Measurements from ENCODE around the gene MISP3.

Gene MISP3

DNA sequence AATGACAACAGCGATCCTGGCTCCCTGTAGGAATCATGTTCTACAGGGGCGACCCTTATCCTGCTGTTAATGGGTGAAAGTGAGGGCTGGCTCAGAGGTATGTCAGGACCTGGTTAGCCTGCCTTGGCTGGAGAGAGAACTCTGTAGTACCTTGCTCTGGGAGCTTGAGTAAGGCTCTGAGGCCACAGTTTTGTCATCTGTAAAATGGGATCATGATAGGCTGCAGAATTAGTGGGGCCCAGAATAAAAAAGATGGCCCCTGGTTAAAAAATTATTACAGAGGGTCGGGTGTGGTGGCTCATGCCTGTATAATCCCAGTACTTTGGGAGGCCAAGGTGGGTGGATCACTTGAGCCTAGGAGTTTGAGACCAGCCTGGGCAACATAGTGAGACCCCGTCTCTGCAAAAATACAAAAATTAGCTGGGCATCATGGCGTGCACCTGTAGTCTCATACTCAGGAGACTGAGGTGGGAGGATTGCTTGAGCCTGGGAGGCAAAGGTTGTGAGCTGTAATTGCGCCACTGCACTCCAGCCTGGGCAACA is 28.5 kb downstream of the MISP3 start:
- no peak for DNase-seq (ENCODE audit: low read depth in 4 of 4, low spot score in 1 of 4)

DNA sequence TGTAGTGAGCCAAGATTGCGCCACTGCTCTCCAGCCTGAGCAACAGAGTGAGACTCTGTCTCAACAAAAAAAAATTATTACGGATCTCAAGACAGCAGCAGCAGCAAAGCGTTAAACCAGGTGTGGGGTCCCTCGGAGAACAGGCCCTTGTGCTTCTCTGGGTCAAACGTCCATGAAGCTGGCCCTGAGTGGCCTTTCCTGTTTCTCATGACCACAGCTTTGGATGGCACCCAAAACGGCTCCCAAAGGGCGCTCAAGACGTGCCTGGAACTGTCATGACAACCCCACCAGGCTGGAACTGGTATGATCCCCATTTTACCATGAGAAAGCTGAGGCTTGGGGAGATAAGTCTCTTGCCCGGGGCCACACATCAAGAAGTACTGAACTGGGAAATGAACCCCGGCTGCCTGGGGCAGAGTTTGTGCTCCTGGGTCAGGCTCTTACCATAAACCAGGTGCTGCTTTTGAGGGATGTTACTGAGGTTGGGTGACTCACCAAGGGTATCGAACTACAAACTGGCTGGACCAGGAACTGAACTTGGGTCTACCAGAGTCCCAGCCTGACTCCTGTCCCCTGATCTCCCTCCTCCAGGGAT is 29.6 kb downstream of the MISP3 start:
- no peak for DNase-seq (ENCODE audit: low read depth in 4 of 4, low spot score in 1 of 4)

DNA sequence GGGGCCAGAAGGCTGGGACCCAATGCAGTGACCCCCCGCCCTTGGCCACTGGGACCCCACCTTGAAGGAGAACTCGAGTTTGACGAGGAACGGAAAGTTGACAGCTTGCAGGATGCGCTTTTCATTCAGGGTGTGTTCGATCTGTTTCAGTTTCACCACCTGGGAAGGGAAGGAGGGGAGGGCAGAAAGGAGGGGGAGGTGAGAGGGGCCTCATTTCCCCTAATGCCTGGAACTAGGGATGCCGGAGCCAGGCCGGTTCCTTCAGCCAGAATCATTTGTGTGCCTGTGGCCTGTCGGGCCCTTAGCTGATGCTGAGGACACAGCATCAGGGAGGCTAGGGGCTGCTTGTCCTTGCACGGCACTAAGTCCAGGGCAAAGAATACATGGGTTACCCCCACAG is 30.2 kb downstream of the MISP3 start:
- no peak for DNase-seq (ENCODE audit: low read depth in 4 of 4, low spot score in 1 of 4)

DNA sequence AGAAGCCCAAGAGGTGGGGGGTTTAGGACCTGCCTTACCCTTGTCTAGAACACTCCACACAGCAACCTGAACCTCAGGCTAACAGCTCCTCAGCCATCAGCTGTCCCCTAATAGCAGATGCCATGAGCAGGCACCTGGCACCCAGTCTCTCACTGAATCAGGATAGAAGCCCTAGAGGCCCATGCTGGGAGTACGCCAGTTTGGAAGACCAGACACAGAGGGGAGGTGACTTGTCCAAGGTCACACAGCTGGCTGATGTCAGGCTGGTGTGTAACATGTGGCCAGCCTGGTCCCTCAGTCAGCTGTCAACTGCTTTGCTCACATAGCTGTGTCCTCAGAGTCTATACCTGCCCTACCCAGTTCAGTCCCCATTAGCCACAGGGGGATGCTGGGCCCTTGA is 30.7 kb downstream of the MISP3 start:
- no peak for DNase-seq (ENCODE audit: low read depth in 4 of 4, low spot score in 1 of 4)

DNA sequence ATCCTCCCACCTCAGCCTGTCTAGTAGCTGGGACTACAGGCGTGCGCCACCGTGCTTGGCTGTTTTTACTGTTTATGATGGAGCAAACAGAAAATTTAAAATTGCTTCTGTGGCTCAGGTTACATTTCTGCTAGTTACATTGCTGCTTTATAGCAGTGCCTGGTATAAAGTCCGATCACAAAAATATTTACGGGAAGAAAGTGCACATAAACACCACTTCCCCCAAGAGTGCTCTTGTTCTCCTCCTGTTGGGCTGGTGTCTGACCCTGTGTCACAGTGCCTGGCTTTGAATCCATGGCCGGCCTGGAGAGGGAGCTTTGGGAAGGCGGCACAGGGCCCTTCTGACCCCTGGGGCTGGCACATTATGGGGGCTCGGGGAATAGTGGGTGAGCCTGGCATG is 33.1 kb downstream of the MISP3 start:
- no peak for DNase-seq (ENCODE audit: low read depth in 4 of 4, low spot score in 1 of 4)

DNA sequence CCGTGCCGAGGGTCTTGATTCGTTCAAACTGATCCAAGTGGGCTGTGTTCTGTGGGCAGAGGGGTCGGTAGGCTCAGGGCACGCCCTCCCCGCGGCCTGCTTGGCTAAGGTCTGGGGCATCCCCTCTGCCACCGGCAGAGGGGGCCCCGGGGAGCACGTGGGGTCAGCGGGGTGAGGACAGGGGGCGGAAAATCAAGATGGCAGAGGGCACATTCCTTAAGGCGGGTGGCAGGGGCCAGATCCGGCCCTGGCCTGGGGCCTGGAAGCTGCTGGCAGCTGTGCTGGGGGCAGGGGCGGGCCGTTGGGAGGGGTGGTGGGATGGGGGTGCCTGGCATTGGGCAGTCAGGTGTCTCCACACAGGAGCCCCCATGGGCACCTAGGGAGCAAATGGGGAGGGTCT is 34.3 kb downstream of the MISP3 start:
- no peak for DNase-seq (ENCODE audit: low read depth in 4 of 4, low spot score in 1 of 4)

DNA sequence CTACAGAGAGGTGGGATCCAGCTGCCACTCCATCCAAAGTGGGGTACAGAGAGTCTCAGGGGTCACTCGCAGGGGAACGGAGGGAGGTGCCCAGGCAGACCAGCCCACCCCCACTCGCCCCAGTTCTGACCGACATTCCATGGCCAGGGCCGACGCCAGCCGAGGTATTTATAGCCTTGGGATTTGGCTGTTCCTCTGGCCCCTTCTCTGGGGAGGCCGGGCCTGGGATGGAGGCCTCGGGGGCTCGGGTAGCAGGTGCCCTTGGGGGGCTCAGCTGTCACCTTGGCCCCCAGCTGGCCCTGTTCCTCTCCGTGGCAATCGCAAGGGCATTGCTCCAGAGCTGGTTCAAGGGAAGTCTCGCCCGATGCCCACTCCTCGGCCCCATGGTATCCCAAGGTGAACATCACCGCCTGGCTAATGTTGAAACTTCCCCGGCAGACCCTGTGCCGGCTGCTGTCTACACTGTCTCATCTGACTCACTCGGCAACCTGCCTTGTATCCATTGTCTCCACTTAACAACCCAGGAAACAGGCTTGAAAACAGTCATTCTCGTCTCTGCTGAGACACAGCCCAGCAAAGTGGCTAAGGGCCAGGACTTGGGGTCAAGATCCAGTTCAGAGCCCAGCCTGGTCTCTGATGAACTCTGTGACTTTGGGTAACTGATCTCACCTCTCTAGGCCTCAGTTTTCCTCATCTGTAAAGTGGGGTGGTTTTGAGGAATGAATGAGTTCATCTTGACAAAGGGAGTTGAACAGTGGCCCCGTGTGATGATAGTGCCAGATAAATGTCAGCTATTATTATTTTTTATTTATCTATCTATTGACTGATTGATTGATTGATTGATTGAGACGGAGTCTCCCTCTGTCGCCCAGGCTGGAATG is 35.2 kb downstream of the MISP3 start:
- DNase-seq (ENCODE audit: low read depth in 4 of 4, low spot score in 1 of 4) = no peak

DNA sequence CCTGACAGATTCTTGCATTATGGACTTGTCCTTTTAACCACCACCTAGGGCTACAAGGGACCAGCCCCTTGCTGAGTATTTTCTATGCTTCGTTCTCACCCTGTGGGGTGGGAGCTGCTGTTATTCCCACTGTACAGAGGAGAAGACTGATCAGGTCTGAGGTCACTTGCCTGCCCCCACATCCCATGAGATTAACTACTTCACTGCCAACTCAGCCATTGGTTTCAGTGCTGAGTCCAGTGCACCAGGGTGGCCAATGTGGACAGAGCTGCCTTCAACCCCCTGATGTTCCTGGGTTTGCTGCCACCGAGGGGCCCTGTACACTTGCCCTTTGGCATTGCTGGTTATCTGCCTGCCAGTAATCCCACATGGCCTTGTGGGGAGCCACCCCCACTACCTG is 38.1 kb downstream of the MISP3 start:
- no peak for DNase-seq (ENCODE audit: low read depth in 4 of 4, low spot score in 1 of 4)

DNA sequence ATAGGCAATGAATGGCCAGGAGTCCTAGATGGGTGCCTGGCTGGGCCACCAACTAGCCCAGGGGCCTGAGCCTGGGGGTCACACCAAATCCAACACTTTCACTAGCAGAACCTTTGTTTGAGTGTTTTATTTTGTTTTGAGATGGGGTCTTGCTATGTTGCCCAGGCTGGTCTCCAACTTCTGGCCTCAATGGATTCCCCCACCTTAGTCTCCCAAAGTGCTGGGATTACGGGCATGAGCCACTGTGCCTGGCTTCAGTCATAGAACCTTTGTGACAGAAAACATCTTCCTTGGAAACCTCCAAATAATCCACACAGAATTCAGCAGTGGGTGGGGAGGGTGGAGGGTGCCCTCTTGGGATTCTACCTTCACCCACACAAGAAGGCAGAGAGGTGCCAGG is 38.9 kb downstream of the MISP3 start:
- no peak for DNase-seq (ENCODE audit: low read depth in 4 of 4, low spot score in 1 of 4)

DNA sequence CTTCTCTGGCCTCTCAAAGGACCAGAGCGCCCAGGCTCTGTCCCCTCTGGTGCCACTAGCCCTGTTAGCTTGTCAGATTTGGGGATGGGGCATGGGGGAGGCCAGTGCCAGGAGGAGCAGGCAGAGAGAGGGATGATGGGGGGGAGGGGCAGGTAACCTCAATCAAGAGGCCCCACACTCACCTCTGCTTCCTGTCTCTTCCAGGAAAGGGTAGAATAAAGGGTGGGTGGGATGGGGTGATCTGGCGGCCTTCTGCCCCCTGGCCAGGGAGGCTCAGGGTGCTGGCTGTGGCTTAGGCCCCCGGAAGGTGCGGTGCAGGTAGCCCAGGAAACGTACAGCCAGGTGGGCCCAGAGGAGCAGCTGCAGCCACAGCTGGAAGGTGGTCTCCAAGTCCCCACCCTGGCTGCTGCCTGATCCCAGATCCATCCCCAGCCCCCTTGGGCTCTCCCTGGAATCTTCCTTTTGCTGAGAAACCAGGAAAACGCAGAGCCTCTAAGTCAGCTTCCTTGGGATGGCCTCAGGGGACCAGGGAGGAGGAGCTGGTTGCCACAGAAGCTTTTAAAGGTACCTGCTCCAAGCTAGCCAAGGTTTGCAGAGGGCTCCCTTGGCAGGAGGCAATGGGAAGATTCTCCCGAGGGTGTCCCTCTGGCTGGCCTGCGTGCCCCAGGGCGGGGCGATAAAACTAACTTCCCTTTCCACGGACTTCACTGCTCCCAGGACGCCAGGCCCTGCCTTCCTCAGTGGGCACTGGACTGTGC is 39.6 kb downstream of the MISP3 start:
- DNase-seq (ENCODE audit: low read depth in 4 of 4, low spot score in 1 of 4) = no peak

DNA sequence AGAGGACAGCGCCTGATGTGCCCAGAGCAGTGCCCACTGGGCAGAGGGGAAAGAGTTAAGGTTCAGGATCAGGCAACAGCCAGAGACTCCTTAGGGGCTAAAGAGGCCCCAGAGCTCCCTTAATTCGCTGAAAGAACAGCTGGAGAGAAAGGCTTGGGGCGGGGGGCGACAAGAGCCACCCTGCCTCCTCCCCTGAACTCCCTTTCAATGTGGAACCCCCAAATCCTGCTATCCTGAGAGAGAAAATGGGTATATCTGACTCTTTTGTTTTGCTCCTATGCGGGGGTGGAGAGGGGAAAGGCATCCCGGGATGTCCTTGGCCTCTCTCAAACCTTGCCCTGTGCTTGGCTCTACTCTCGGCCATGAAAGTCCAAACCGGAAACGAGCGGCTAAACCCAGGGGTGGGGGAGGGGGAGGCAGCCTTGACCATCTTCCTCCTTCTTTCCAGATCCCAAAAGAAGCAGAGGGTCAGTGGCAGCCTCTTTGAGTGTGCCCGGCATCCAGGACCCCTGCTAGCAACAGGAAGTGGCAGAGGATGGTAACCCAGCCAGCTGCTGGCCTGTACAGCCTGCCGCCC is 40.3 kb downstream of the MISP3 start:
- DNase-seq (ENCODE audit: low read depth in 4 of 4, low spot score in 1 of 4) = no peak

DNA sequence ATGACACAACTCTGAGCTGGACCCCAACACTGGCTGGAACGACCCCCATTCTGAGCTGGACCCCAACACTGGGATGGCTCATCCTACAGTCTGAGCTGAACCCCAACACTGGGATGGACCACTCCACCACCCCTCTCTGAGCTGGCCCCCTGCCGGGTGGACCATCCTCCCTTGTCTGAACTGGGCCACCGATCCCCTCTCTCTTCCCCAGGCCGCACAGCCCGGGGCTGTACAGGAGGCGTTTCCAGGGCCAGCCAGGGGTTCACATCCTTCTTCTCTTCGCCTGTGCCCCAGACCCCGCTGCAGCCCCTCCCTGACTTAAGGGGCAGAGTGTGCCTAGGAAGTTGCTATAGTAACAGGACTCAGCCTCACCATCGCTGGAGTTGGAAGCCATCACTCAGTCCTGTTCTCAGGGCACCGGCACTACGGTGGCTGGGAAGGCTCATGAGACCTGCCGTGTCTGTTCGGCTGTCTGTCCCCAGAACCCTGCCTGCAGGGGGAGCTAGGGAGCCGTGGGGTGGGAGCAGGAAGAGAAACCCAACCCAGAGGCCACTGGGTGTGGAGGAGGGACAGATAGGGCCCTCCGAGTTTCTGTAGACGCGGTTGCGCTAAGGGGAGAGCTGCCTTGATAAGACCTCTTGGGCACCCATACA is 41.3 kb downstream of the MISP3 start:
- DNase-seq (ENCODE audit: low read depth in 4 of 4, low spot score in 1 of 4) = peak in 2 of 4 experiments; percentile 25 to 35

DNA sequence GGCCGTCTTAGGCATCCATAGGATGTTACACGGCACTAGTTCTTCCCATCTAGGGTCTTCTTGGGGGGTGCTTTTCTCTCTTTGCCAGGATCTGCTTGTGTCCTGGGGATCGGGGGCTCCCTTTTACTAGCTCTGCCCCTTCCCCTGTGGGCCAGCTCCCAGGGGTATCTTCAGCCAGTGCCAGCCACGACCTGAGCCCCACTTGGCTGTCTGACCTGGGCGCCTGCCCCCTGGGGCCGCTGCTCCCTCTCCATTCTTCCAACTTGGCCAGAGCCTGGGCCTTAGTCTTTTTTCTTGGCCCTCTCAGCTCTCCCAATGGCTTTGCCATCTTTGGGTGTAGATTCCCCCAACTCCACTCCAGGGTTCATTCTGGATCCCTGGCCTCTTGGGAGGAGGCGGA is 41.9 kb downstream of the MISP3 start:
- DNase-seq (ENCODE audit: low read depth in 4 of 4, low spot score in 1 of 4) = no peak

DNA sequence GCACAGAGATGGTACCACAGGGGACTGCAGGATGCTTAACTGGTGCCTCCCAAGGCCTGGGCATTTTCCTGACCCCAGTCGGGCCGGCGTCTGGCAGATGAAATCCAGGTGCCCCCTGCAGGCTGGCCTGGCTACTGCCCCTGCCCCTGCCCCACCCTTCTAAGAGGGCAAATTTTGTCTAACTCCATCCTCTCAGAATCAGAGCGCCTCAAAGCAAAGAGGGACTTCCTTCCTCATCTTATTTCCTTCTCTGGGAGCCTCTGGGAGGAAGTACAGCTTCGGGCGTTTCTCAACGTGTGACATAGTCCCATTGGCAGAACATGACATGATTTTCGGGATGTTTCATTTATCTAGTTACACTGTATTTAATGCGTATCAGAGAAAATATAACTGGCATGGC is 42.3 kb downstream of the MISP3 start:
- peak in 1 of 4 experiments; percentile 32 for DNase-seq (ENCODE audit: low read depth in 4 of 4, low spot score in 1 of 4)

DNA sequence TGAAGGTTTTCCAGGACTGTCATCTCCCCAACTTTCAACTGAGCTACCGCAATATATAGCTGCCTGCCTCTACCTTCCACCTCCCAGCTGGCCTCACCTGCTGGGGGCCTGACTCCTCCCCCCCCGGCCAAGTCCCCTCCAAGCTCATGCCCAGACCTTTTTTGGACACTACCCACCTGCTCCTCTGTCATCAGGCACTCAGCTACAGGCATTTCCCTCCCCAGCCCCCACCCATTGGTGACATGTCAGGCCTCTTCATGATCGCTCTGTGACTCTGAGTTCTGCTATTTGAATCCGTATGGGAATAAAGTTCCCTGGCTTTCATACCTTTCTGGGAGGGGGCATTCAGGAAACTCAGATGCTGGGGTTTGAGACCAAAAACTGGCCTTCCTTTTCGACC is 43.2 kb downstream of the MISP3 start:
- DNase-seq (ENCODE audit: low read depth in 4 of 4, low spot score in 1 of 4) = no peak

DNA sequence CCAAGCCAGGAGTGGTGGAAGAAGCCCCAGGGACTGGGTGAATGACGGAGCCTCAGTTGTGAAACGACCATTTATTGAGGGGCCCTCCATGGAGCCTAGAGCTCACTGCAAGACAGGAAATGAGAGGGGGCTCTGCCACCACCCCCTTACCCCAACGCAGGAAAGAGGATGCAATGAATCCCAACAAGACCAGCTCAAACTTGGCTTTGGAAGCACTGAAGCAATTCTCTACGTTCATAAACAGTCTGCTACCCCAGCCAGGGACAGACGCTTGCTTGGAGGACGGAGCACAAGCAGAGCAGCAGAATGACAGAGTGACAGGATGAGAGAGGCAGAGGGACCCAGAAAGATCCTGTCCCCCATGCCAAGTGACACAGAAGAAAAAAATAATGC is 43.9 kb downstream of the MISP3 start:
- DNase-seq (ENCODE audit: low read depth in 4 of 4, low spot score in 1 of 4) = no peak

DNA sequence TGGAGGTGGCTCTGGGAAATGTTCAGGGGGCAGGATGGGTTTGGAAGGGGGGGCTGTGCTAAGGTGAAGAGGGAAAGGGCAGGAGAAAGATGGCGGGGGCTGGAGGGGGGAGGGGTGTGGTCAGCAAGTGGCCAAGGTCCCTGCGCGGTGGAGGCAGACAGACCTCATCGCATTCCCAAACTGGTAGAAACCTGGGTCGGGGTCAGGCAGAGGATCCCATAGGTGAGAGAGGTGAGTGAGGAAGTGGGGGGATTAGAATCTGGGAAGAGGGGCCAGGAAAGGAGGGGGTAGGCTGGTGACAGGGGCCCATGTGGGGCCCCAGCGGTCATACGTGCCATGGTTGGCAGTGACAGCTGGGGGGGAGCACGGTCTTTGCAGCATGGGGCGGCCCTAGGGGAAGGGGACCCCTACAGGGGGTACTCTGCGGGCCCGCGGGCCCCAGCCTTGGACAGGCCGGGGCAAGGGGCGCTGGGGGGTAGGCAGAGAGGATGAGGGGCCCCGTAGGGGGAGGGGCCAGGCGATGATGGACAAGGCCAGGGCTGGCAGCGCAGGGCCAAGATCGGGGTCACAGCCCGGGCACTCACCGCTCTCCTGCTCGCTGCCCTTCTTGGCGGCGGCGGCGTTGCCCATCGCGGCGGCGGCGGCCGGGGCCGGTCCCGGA is 44.5 kb downstream of the MISP3 start:
- DNase-seq (ENCODE audit: low read depth in 4 of 4, low spot score in 1 of 4) = no peak

DNA sequence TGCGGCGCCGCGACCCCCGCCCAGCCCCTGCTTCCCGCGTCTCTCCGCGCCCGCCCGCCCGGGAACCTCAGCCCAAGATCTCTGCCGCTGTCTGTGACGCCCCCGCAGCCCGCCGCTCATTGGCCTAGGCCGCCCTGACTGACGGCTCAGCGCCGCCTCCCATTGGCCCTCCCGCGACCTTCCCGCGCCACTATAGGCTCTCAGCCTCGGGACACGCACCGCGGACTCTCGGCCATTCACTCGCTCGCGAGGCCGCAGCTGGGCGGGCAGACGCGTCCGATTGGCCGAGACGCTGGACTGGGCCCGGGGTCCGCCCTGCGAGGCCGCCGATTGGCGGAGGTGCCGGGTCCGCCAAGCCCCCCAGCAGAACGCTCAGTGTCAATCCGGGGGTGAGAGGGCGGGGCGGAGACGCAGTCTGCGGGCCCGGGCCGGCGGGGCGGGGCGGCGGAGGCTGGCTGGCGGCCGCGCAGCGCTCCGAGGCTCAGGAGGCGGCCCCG is 45.1 kb downstream of the MISP3 start, which contains the start of gene PRKACA:
PRKACA (minus strand) TSS at position 95 of the 497 bp plus-strand sequence. CDS start 215 bp downstream, outside the sequence.
- peak; percentile 88 to 98 (median 96) for DNase-seq (ENCODE audit: low read depth in 4 of 4, low spot score in 1 of 4)

DNA sequence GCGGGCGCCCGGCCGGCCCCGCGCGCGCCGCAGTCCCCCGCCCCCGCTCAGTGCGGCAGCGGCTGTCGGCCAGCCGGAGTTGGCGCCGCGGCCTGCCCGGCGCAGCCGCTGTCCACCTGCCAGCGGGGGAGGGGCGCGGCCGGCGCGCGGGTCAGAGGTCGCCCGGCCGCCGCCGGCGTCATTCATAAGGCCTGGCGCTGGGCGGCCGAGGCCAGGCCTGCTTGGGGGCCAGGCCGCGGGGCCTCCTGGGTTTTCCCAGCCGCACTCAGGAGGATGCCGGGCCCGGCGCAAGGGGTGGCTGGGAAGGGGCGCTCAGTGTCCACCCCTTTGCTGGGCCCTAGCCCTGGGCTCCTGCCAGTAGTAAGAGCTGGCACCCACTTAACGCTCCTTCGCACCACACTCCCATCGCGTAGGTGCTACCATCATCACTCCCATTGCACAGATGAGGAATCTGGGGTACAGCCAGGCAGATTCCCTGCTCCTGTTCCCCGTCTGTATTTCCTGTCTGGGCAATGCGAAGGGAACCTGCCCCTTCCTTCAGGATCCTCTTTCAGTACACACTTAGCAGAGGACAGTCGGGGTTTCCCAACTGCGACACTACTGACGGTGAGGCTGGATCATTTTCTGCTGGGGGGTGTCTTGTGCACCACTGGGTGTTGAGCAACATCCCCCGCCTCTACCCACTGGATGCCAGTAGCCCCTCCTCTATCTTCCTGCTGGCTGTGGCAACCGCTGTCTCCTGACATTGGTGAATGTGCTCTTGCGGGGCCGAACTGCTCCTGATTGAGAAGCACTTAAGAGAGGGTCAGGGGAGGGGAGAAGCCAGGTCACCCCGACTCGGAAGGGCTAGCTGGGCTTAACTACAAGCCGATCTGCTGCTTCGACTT is 45.8 kb downstream of the MISP3 start:
- peak in 2 of 4 experiments; percentile 10 to 14 for DNase-seq (ENCODE audit: low read depth in 4 of 4, low spot score in 1 of 4)

All from stimulated activated CD4-positive, alpha-beta T cell treated with anti-CD3 and anti-CD28 coated beads, Interleukin-1b, Interleukin-23, amount 100 ng/mL, for 24 hours (primary cell).